ENCODE results near the gene AADAT. TPM values are rescaled to one million over a fixed set of nuclear protein-coding genes. Genes with fewer than 3 reads are reported as not detected.

Gene AADAT
- 1 to 10 TPM; 4.3 to 5.9 TPM for total RNA-seq

GRCh38 chr4:170089668-170090351, at the start of gene AADAT:
TSS of gene AADAT (minus strand) at chr4:170089956. CDS start at chr4:170089690, 266 bp downstream.

DNA sequence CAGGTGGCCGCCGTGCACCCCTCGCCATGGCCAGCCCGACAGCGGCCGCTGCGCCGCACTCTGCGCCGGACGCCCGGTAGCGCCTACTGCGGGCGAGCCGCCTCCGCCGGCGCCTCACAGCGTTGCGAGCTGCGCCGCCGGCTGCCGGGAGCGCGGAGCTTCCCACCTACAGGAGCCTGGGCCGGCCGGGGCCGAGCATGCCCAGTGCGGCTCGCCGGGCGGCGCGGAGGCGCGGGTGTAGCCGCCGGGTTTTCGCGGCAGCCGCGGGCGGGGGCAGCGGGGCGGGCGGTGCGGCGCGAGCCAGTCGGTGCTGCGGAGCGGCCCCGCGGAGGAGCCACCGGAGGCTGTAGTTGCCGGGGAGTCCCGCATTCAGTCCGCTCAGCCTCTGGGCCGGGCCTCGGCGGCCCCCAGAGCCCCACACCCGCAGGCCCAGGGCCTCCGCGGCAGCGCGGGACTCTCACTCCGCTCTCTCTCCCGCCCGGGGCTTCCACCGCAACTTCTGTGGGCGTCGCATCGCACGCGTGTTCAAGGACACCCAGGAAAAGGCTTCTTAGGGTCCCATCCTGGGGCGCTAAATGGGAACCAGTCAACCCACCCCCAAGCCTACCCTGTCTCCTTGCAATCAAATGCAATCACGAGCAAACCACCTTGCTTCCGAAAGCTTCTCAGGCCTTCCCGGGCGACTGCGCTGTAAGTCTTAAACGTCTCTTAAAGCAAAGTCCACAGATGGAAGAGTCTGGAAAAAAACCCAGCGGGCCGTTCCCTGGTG, 63.3 kb downstream of the AADAT start, which contains the start of gene MFAP3L:
MFAP3L (minus strand) TSS at position 143 of the 769 bp plus-strand sequence. CDS start 20,518 bp downstream, outside the sequence.

Small RNA genes lying within 50 kb of the gene (small RNA-seq; reads per million reads assigned to genes)
- 0 reads per million in 2 donors for gene APOBEC3AP1

Other genes with a start within 250 kb of the AADAT start
- 10 to 100 TPM; 12.3 to 14.8 TPM for gene MFAP3L, start 63.6 kb downstream of the AADAT start, total RNA-seq